Stimulated activated CD8-positive, alpha-beta memory T cell treated with anti-CD3 and anti-CD28 coated beads, Interleukin-15, amount 100 ng/mL, for 1 hour (primary cell): ENCODE measurements around the gene UPK3B.
A peak's percentile ranks its signal among the peaks of the same experiment; 100 is the strongest.
"Not testable (repeated sequence)": the region's sequence is repeated elsewhere in the genome, so short reads cannot be mapped to it uniquely, and the experiment has no call there.

Experiments
- DNase-seq: peaks from one replicate; pipeline ENCODE4 v3.0.0-alpha.2; 2020; ENCODE audit warnings: low read depth

The UPK3B gene

GRCh38 chr7:76513817-76514799 lies 3.8 kb downstream of the UPK3B start:
- no peak for DNase-seq

GRCh38 chr7:76514926-76515771 lies 4.8 kb downstream of the UPK3B start:
- no peak for DNase-seq

GRCh38 chr7:76515999-76516443 lies 5.7 kb downstream of the UPK3B start:
- no peak for DNase-seq

GRCh38 chr7:76516932-76517331 lies 6.6 kb downstream of the UPK3B start:
- DNase-seq: not testable (repeated sequence)

- DNase-seq: not testable (repeated sequence)
Measured at GRCh38 chr7:76526183-76526582, 15.8 kb downstream of the UPK3B start.

- not testable (repeated sequence) for DNase-seq
Measured at GRCh38 chr7:76531643-76532042, 21.3 kb downstream of the UPK3B start.

GRCh38 chr7:76543197-76543596 lies 32.8 kb downstream of the UPK3B start, which contains the start of gene SPDYE16:
SPDYE16 (minus strand) TSS chr7:76543297; CDS start chr7:76541459, 1,838 bp downstream.
- not testable (repeated sequence) for DNase-seq

- peak; percentile 62 for DNase-seq
Measured at GRCh38 chr7:76549025-76549854, 38.9 kb downstream of the UPK3B start.

GRCh38 chr7:76549855-76550248 lies 39.5 kb downstream of the UPK3B start:
- not testable (repeated sequence) for DNase-seq

- not testable (repeated sequence) for DNase-seq
Measured at GRCh38 chr7:76551992-76552391, 41.6 kb downstream of the UPK3B start.

GRCh38 chr7:76559685-76560084 lies 49.3 kb downstream of the UPK3B start:
- DNase-seq: not testable (repeated sequence)

- not testable (repeated sequence) for DNase-seq
Measured at GRCh38 chr7:76560157-76560556, 49.8 kb downstream of the UPK3B start.

- DNase-seq: not testable (repeated sequence)
Measured at GRCh38 chr7:76561342-76561741, 51.0 kb downstream of the UPK3B start.

GRCh38 chr7:76565001-76565400 lies 54.6 kb downstream of the UPK3B start:
- not testable (repeated sequence) for DNase-seq
